Muscle layer of colon (tissue), 2 donors: ENCODE measurements around the gene GSK3A.

ENCODE experiments used
- H3K27ac ChIP-seq: one replicate; pipeline ENCODE4 v1.7.0; 2013; ENCODE audit warnings: low read depth, mild to moderate bottlenecking, low read length, moderate library complexity
- H3K27me3 ChIP-seq, 2 donors: one replicate each; pipeline ENCODE4 v1.7.0; 2013; ENCODE audit warnings: low read length in 2 of 2, mild to moderate bottlenecking in 2 of 2; ENCODE audit not compliant: insufficient read depth in 2 of 2, control insufficient read depth in 1 of 2
- H3K36me3 ChIP-seq: one replicate; pipeline ENCODE4 v1.7.0; 2013; ENCODE audit warnings: mild to moderate bottlenecking, low read length; ENCODE audit not compliant: insufficient read depth
- H3K4me1 ChIP-seq: one replicate; pipeline ENCODE4 v1.7.0; 2013; ENCODE audit warnings: mild to moderate bottlenecking, low read length; ENCODE audit not compliant: insufficient read depth
- H3K4me3 ChIP-seq, 2 donors: one replicate each; pipeline ENCODE4 v1.7.0; 2013; ENCODE audit warnings: low read length in 2 of 2, low read depth in 1 of 2, mild to moderate bottlenecking in 1 of 2, moderate library complexity in 1 of 2
- H3K9ac ChIP-seq: one replicate; pipeline ENCODE4 v1.7.0; 2013; ENCODE audit warnings: low read length
- H3K9me3 ChIP-seq: one replicate; pipeline ENCODE4 v1.7.0; 2013; ENCODE audit warnings: mild to moderate bottlenecking, low read length
- donor health status: abdominal sarcoma.
- donor health status: Adenocarcinoma of cecum.

Gene GSK3A

GRCh38 chr19:42250183-42250665 lies 7.8 kb upstream of the GSK3A start:
- H3K9me3 ChIP-seq: no peaks in the 10 kb centered on the region
- H3K36me3 ChIP-seq: peaks cover 10% of the 10 kb centered on the region
- H3K4me1 ChIP-seq: peaks cover 47% of the 10 kb centered on the region
- no peaks in the 10 kb centered on the region for H3K27me3 ChIP-seq
- no peak overlapping the region for H3K9ac ChIP-seq
- H3K4me3 ChIP-seq: peak overlapping the region in 1 of 2 donors; percentile 27
- peak overlapping the region; percentile 40 for H3K27ac ChIP-seq

GRCh38 chr19:42249769-42250168 lies 7.4 kb upstream of the GSK3A start:
- peak overlapping the region in 1 of 2 donors; percentile 27 for H3K4me3 ChIP-seq
- H3K9me3 ChIP-seq: no peaks in the 10 kb centered on the region
- peaks cover 52% of the 10 kb centered on the region for H3K4me1 ChIP-seq
- H3K27ac ChIP-seq: peak overlapping the region; percentile 40
- H3K9ac ChIP-seq: no peak overlapping the region
- peaks cover 10% of the 10 kb centered on the region for H3K36me3 ChIP-seq
- H3K27me3 ChIP-seq: no peaks in the 10 kb centered on the region

DNA sequence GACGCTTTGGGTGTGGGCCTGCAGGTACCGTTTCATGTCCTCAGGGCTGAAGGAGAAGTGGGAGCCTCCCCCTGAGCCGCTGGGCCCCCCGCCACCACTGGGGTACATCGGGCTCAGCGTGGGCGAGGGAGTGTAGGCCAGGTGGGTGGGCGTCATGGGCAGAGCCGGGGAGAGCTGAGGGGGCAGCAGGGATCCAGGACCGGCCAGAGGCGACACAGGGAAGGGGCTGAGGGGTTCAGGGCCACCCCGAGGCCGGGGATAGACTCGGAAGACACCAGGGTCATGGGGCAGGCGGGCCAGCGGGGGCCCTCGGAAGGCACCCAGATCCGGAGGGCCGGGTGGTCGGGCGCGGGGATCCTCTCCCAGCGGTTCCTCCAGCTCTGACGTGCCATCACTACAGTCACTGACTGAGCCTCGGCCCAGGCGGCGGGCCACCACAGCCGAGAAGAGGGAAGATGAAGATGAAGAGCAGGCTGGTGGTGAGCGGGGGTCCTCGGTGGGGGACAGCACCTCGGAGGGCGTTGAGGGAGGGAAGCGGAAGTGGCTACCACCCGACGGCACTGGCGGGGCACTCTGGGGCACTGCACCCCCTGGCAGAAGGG lies 6.8 kb upstream of the GSK3A start:
- no peak overlapping the region for H3K9ac ChIP-seq
- H3K9me3 ChIP-seq: no peaks in the 10 kb centered on the region
- H3K27me3 ChIP-seq: no peaks in the 10 kb centered on the region
- no peak overlapping the region for H3K4me3 ChIP-seq
- H3K27ac ChIP-seq: no peak overlapping the region
- H3K4me1 ChIP-seq: peaks cover 53% of the 10 kb centered on the region
- peaks cover 10% of the 10 kb centered on the region for H3K36me3 ChIP-seq

DNA sequence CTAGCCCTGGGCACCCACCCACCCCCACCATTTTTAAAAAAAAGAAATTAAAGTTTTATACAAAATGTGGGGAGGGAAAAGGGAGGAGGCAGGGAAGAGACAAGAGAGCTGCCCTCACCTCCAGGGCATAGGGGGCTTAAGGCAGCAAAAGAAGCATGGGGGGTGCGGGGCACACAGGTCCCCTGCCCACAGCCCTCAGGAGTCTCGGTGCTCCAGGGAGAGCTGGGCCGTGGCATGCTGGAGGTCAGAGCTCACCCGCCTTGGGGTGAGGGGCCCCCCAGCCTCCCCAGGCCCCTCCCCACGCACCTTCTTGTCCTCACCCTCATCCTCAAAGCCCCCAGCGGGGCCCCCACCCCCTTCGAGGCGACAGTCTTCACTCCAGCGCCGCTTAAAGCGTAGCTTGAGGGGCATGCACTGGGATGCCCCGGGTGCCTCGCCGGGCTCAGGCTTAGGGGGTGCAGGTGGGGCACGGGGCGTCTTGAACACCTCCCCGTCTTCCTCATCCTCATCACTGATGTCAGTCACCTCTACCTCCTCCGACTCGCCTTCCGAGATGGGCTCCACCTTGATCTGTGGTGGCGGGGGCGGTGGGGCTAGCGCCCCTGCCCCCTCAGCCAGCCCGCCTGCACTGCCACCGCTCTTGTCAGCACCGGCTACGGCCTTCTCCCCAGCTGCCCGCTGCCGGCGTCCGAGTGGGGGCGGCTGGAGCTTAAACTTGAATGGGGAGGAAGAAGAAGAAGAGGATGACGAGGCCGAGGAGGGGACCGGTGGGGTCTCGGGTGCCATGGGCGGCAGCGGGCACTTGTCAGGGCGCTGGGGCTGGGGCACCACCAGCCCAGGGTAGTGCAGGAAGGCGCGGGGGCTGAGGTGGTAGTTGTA lies 6.1 kb upstream of the GSK3A start:
- no peak overlapping the region for H3K4me3 ChIP-seq
- H3K36me3 ChIP-seq: peaks cover 10% of the 10 kb centered on the region
- H3K9ac ChIP-seq: no peak overlapping the region
- no peak overlapping the region for H3K27ac ChIP-seq
- no peaks in the 10 kb centered on the region for H3K9me3 ChIP-seq
- no peaks in the 10 kb centered on the region for H3K27me3 ChIP-seq
- H3K4me1 ChIP-seq: peaks cover 53% of the 10 kb centered on the region

DNA sequence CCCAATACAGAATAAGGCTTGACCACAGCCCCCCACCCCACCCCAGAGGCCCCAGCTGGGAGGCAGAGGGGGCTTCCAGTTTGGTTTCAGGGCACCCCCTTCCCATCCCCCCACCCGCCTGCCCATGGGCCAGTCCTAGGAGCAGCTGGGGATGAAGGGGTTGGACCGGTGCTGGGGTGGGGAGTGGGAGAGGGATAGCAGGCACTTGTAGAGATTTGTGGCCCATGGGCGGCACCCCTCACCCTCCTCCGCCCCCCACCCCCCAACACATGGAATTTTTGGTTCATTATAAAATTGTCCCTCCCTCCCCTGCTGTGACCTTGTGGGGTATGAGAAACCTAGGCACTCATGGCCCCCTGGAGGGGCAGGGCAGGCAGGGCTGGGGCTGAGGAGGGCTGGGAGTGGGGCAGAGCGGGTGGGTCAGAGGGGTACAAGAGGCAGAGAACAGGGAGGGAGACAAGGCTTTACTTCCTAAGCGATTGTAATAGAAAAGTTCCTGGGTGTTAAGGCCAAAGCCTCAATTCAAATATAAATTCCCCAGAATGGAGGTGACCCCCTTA lies 5.3 kb upstream of the GSK3A start:
- no peak overlapping the region for H3K9ac ChIP-seq
- no peak overlapping the region for H3K27ac ChIP-seq
- H3K4me3 ChIP-seq: no peak overlapping the region
- H3K9me3 ChIP-seq: no peaks in the 10 kb centered on the region
- no peaks in the 10 kb centered on the region for H3K27me3 ChIP-seq
- peaks cover 53% of the 10 kb centered on the region for H3K4me1 ChIP-seq
- H3K36me3 ChIP-seq: peaks cover 10% of the 10 kb centered on the region

GRCh38 chr19:42246922-42247639 lies 4.7 kb upstream of the GSK3A start:
- Histone ChIP-seq H3K27me3 (no peaks in the 10 kb centered on the region), H3K9me3 (no peaks in the 10 kb centered on the region), H3K4me1 (peaks cover 47% of the 10 kb centered on the region), H3K27ac (no peak overlapping the region), H3K9ac (no peak overlapping the region), H3K36me3 (peaks cover 10% of the 10 kb centered on the region), H3K4me3 (no peak overlapping the region)

- peak overlapping the region in 1 of 2 donors; percentile 11 for H3K4me3 ChIP-seq
- H3K9ac ChIP-seq: no peak overlapping the region
- peak overlapping the region; percentile 65 for H3K27ac ChIP-seq
Measured at GRCh38 chr19:42246143-42246921, 3.9 kb upstream of the GSK3A start.

DNA sequence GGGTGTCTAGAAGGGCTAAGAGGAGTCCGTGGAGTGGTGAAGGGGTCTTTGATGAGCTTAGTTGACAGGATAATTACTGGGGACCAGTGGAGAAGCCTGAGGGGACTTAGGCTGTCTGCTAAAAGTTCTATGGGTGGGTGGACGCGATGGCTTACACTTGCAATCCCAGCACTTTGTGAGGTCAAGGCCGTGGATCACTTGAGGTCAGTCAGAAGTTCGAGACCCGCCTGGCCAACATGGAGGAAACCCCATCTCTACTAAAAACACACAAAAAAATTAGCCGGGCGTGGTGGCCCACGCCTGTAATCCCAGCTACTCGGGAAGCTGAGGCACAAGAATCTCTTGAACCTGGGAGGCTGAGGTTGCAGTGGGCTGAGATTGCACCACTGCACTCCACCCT lies 2.8 kb upstream of the GSK3A start:
- Histone ChIP-seq H3K36me3 (peaks cover 11% of the 10 kb centered on the region), H3K27me3 (no peaks in the 10 kb centered on the region), H3K27ac (peak overlapping the region; percentile 81), H3K9me3 (no peaks in the 10 kb centered on the region), H3K9ac (peak overlapping the region; percentile 49), H3K4me1 (peaks cover 44% of the 10 kb centered on the region), H3K4me3 (peak overlapping the region in 1 of 2 donors; percentile 78)

More at GRCh38 chr19:42246143-42246921, 3.9 kb upstream of the GSK3A start:
- no peaks in the 10 kb centered on the region for H3K9me3 ChIP-seq
- H3K27me3 ChIP-seq: no peaks in the 10 kb centered on the region
- H3K4me1 ChIP-seq: peaks cover 45% of the 10 kb centered on the region
- H3K36me3 ChIP-seq: peaks cover 10% of the 10 kb centered on the region

GRCh38 chr19:42244347-42245220 lies 2.2 kb upstream of the GSK3A start:
- peaks cover 38% of the 10 kb centered on the region for H3K4me1 ChIP-seq
- peaks cover 9% of the 10 kb centered on the region for H3K36me3 ChIP-seq
- H3K27me3 ChIP-seq: no peaks in the 10 kb centered on the region
- peak overlapping the region; percentile 49 for H3K9ac ChIP-seq
- H3K27ac ChIP-seq: peak overlapping the region; percentile 81
- H3K9me3 ChIP-seq: no peaks in the 10 kb centered on the region
- H3K4me3 ChIP-seq: peak overlapping the region; percentile 43 to 78

DNA sequence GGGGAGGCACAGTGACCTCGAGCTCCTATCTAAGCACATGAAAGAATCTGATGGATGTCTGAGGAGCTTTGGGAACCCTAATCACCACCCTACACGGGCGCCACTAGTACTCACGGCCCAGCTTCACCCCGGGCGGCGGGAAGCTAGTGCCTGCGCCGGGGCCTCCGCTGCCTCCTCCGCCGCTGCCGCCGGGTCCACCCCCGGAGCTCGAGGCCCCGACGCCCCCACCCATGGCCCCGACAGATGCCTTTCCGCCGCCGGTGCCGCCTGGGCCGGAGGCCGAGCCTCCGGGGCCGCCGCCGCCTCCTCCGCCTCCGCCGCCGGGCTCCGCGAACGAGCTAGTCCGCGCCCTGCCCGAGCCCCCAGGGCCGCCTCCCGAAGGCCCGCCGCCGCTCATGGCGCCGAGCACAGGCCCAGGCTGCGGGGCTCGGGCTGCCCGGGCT lies 312 bp downstream of the GSK3A start:
- Histone ChIP-seq H3K9me3 (no peaks in the 10 kb centered on the region), H3K4me1 (peaks cover 36% of the 10 kb centered on the region), H3K4me3 (peak overlapping the region; percentile 56)

More for the DNA sequence above, 312 bp downstream of the GSK3A start:
- H3K9ac ChIP-seq: peak overlapping the region; percentile 89
- no peaks in the 10 kb centered on the region for H3K27me3 ChIP-seq
- peak overlapping the region; percentile 61 for H3K27ac ChIP-seq
- H3K36me3 ChIP-seq: peaks cover 16% of the 10 kb centered on the region
